ENCODE results near the gene KLF6. TPM values are rescaled to one million over a fixed set of nuclear protein-coding genes. Genes with fewer than 3 reads are reported as not detected.

The KLF6 gene
- total RNA-seq, 1 donor from 2014 or later, result 328 TPM

GRCh38 chr10:3785251-3785850, 342 bp upstream of the KLF6 start:
- TF ChIP-seq, protein P1, sequence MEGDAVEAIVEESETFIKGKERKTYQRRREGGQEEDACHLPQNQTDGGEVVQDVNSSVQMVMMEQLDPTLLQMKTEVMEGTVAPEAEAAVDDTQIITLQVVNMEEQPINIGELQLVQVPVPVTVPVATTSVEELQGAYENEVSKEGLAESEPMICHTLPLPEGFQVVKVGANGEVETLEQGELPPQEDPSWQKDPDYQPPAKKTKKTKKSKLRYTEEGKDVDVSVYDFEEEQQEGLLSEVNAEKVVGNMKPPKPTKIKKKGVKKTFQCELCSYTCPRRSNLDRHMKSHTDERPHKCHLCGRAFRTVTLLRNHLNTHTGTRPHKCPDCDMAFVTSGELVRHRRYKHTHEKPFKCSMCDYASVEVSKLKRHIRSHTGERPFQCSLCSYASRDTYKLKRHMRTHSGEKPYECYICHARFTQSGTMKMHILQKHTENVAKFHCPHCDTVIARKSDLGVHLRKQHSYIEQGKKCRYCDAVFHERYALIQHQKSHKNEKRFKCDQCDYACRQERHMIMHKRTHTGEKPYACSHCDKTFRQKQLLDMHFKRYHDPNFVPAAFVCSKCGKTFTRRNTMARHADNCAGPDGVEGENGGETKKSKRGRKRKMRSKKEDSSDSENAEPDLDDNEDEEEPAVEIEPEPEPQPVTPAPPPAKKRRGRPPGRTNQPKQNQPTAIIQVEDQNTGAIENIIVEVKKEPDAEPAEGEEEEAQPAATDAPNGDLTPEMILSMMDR (IDR thresholded peaks at IDR 0.05; ENCODE audit: unreplicated experiment), result no peak
- DNase-seq (ENCODE audit: low spot score), result peak; percentile 100
- Mint-ChIP-seq H3K27me3 (ENCODE audit: unreplicated experiment) (peaks cover 43% of the 10 kb centered on the region), H3K36me3 (ENCODE audit: low read depth, unreplicated experiment) (peaks cover 42% of the 10 kb centered on the region), H3K27ac (ENCODE audit: unreplicated experiment) (peak overlapping the region; percentile 94), H3K4me1 (ENCODE audit: unreplicated experiment) (peaks cover 51% of the 10 kb centered on the region), H3K4me3 (ENCODE audit: unreplicated experiment) (peak overlapping the region; percentile 100), H3K9me3 (ENCODE audit: unreplicated experiment) (no peaks in the 10 kb centered on the region)

DNA sequence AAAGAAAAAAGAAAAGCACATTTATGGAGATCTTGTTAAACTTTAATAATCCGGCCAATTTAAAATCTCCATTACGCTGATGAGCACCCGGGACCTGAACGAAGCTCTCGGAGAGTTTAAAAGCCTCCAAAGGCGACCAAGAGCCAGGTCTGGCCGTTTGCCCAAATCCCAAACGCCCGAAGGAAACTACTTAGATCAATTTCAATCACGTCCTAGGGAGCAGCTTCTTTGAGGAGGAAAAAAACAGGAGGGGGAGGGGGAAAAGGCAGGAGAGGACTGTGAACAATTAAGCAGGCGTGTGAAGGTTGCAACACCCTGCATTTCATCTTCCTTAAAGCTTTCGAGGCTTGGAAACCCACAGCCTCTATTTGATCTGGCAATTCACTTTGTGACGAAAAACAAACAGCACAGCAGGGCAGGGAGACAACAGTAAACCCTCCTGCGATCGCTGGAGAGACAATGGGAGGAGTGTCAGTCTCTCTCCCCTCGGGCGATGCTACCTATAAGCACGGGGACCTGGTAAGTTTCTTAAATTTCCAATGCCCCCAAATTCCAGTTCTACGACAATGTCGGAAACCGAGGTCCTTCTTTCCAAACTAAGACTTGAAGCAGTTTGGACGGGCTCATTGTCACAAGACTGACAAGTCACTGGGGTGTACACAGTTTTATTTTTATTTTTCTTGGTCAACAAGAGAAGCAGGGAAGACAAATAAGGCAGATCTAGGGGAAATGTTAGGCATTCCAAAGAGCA, 1.2 kb downstream of the KLF6 start:
- Mint-ChIP-seq H3K4me1 (ENCODE audit: unreplicated experiment) (peaks cover 64% of the 10 kb centered on the region), H3K9me3 (ENCODE audit: unreplicated experiment) (no peaks in the 10 kb centered on the region), H3K4me3 (ENCODE audit: unreplicated experiment) (peak overlapping the region; percentile 100), H3K27me3 (ENCODE audit: unreplicated experiment) (peaks cover 47% of the 10 kb centered on the region), H3K36me3 (ENCODE audit: low read depth, unreplicated experiment) (peaks cover 54% of the 10 kb centered on the region), H3K27ac (ENCODE audit: unreplicated experiment) (peak overlapping the region; percentile 100)
- no peak for DNase-seq (ENCODE audit: low spot score)
- TF ChIP-seq, protein P1 (IDR thresholded peaks at IDR 0.05; ENCODE audit: unreplicated experiment), result no peak

DNA sequence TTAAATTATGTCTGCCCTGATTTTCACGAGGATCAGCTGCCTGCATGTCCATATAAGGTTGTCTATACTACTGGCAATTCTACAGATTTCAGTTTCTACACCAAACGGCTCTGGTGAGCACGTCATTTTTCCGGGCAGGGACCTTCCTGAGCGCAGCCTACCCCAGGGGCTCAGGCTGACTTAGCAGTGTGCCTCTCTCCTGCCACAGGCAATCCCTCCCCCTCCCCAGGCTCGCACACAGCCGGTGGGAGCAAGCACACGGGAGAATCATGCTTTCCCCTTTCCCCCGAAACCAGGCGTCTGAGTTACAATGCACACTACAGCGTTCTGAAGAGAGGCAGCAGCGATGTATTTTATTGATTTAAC, 1.7 kb downstream of the KLF6 start:
- Mint-ChIP-seq H3K36me3 (ENCODE audit: low read depth, unreplicated experiment) (peaks cover 60% of the 10 kb centered on the region), H3K4me1 (ENCODE audit: unreplicated experiment) (peaks cover 69% of the 10 kb centered on the region), H3K4me3 (ENCODE audit: unreplicated experiment) (peak overlapping the region; percentile 100), H3K27me3 (ENCODE audit: unreplicated experiment) (peaks cover 47% of the 10 kb centered on the region), H3K27ac (ENCODE audit: unreplicated experiment) (peak overlapping the region; percentile 100), H3K9me3 (ENCODE audit: unreplicated experiment) (no peaks in the 10 kb centered on the region)
- peak; percentile 34 for DNase-seq (ENCODE audit: low spot score)
- TF ChIP-seq, protein P1 (IDR thresholded peaks at IDR 0.05; ENCODE audit: unreplicated experiment), result no peak

DNA sequence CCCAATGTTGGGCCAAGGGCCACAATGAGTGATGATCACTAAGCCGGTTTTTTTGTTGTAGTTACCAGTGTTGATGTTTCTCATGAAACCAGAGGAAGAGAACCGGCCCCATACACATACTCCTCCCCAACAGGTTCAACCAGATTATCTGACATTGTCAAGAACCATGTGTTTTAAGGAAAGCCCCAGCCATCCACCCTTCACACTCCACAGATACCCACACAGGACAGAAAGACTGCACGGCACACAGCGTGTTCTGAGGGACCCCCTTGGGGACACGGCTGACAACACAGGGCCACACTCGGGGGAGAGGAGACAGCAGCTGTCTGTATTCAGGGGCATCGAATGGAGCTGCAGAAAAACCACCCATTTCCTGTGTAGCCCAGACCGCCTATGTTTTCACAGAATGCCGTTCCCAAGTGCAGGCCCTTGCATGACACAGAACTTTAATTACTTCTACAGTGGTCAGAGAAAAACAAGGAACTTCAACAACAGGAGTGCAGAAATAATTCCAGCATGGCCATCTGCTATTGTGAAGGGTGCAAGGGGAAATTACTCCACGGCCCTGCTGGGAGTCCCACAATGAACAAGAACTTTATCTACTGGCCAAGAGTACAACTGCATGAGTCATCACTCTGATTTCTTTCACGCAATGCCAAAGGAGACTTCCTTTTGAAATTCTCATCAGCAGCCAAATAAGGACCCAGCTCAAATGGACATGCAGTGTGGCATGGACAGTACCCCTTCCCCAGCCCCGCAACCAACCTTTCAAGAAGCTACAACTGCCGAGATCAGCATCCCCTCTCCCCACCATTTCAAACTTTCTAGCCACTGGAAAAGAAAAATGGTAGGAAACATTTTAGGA, 2.3 kb downstream of the KLF6 start:
- Mint-ChIP-seq H3K9me3 (ENCODE audit: unreplicated experiment) (no peaks in the 10 kb centered on the region), H3K27ac (ENCODE audit: unreplicated experiment) (peak overlapping the region; percentile 100), H3K4me3 (ENCODE audit: unreplicated experiment) (peak overlapping the region; percentile 100), H3K36me3 (ENCODE audit: low read depth, unreplicated experiment) (peaks cover 66% of the 10 kb centered on the region), H3K4me1 (ENCODE audit: unreplicated experiment) (peaks cover 75% of the 10 kb centered on the region), H3K27me3 (ENCODE audit: unreplicated experiment) (peaks cover 47% of the 10 kb centered on the region)
- TF ChIP-seq, protein P1 (IDR thresholded peaks at IDR 0.05; ENCODE audit: unreplicated experiment), result no peak
- DNase-seq (ENCODE audit: low spot score), result no peak

Measured in endothelial cell (in vitro differentiated cells).